Neural progenitor cell (in vitro differentiated cells): Measurements from ENCODE around the gene IL17C.

Source experiments
- CTCF ChIP-seq: fragments of 200-600 bp; sonication (generic); IDR thresholded peaks from 2 replicates; pipeline ENCODE4 v1.5.1; 2017; ENCODE audit warnings: antibody characterized with exemption, mild to moderate bottlenecking
- EZH2 ChIP-seq: fragments of 200-600 bp; sonication (generic); IDR thresholded peaks from 2 replicates; pipeline ENCODE4 v1.6.1; 2017; ENCODE audit warnings: antibody characterized with exemption, mild to moderate bottlenecking, moderate library complexity
- EZH2phosphoT487 ChIP-seq: fragments of 200-600 bp; sonication (generic); IDR thresholded peaks from 2 replicates; pipeline ENCODE4 v1.6.1; 2017; ENCODE audit warnings: antibody characterized with exemption

GRCh38 chr16:88647178-88648070 lies 9.1 kb downstream of the IL17C start:
- TF ChIP-seq CTCF (no peak), EZH2 (no peak), EZH2phosphoT487 (no peak)
